Measurements from ENCODE around the gene MOAP1.
A peak's percentile ranks its signal among the peaks of the same experiment; 100 is the strongest.
"Not testable (repeated sequence)": the region's sequence is repeated elsewhere in the genome, so short reads cannot be mapped to it uniquely, and the experiment has no call there.

The MOAP1 gene

GRCh38 chr14:93184391-93185348, at the start of gene MOAP1, which contains the start of gene LYSET:
Gene MOAP1 (minus strand): TSS chr14:93184897. CDS start chr14:93184242, 655 bp downstream.
Gene LYSET (plus strand): TSS chr14:93185317. CDS start chr14:93185406, 89 bp downstream.
- H3K4me2 ChIP-seq (ENCODE audit: insufficient read depth, low read length): peak within 1 kb of the TSS; percentile 83
- peak; percentile 91 for DNase-seq
- TF ChIP-seq CTCF (IDR thresholded peaks at IDR 0.05; ENCODE audit: borderline replicate concordance, extremely low read depth, low read length, poor library complexity, severe bottlenecking): peak; percentile 47
- TF ChIP-seq EZH2 (IDR thresholded peaks at IDR 0.05; ENCODE audit: borderline replicate concordance, low read depth, low read length, severe bottlenecking): no peak
- peak within 1 kb of the TSS; percentile 96 for H3K27ac ChIP-seq (ENCODE audit: low read length)
- peaks cover 41% of the 10 kb centered on the region for H3K36me3 ChIP-seq (ENCODE audit: insufficient read depth, low read length)
- peak within 1 kb of the TSS; percentile 85 to 99 for H3K4me3 ChIP-seq (ENCODE audit: low read depth in 1 of 2, low read length in 2 of 2)
- no peaks in the 10 kb centered on the region for H3K9me3 ChIP-seq (ENCODE audit: insufficient read depth, low read length, severe bottlenecking)
- ATAC-seq (ENCODE audit: insufficient read depth, low read depth): peak; percentile 85
- peaks cover 32% of the 10 kb centered on the region for H4K20me1 ChIP-seq (ENCODE audit: insufficient read depth, low read length)
- peak within 1 kb of the TSS; percentile 99 for H3K9ac ChIP-seq (ENCODE audit: low read depth, low read length)
- peaks cover 25% of the 10 kb centered on the region for H3K4me1 ChIP-seq (ENCODE audit: insufficient read depth, low read length)
- peaks cover 50% of the 10 kb centered on the region for H3K79me2 ChIP-seq (ENCODE audit: insufficient read depth, low read length)
- peak within 1 kb of the TSS; percentile 95 for H2AFZ ChIP-seq (ENCODE audit: low read depth, low read length)
- H3K27me3 ChIP-seq (ENCODE audit: insufficient read depth, low read length, poor library complexity): no peaks in the 10 kb centered on the region

GRCh38 chr14:93233078-93233477, 48.4 kb upstream of the MOAP1 start:
- not testable (repeated sequence) for H3K4me2 ChIP-seq (ENCODE audit: insufficient read depth, low read length); H3K27ac ChIP-seq (ENCODE audit: low read length); DNase-seq; H4K20me1 ChIP-seq (ENCODE audit: insufficient read depth, low read length); H3K4me1 ChIP-seq (ENCODE audit: insufficient read depth, low read length); H3K4me3 ChIP-seq (ENCODE audit: low read depth in 1 of 2, low read length in 2 of 2); H3K27me3 ChIP-seq (ENCODE audit: insufficient read depth, low read length, poor library complexity); H2AFZ ChIP-seq (ENCODE audit: low read depth, low read length); H3K9me3 ChIP-seq (ENCODE audit: insufficient read depth, low read length, severe bottlenecking); H3K79me2 ChIP-seq (ENCODE audit: insufficient read depth, low read length); ATAC-seq (ENCODE audit: insufficient read depth, low read depth); H3K9ac ChIP-seq (ENCODE audit: low read depth, low read length)
- peaks cover 10% of the 10 kb centered on the region for H3K36me3 ChIP-seq (ENCODE audit: insufficient read depth, low read length)

GRCh38 chr14:93232159-93232558, 47.5 kb upstream of the MOAP1 start:
- H3K27ac ChIP-seq (ENCODE audit: low read length): no peak overlapping the region
- DNase-seq (no peak), ATAC-seq (ENCODE audit: insufficient read depth, low read depth) (peak; percentile 25; the same call in 1 of the 3 replicates)

More at GRCh38 chr14:93232159-93232558, 47.5 kb upstream of the MOAP1 start:
- Histone ChIP-seq H3K9me3 (ENCODE audit: insufficient read depth, low read length, severe bottlenecking) (no peaks in the 10 kb centered on the region), H4K20me1 (ENCODE audit: insufficient read depth, low read length) (peaks cover 12% of the 10 kb centered on the region), H3K4me3 (ENCODE audit: low read depth in 1 of 2, low read length in 2 of 2) (no peak overlapping the region), H2AFZ (ENCODE audit: low read depth, low read length) (no peak overlapping the region), H3K9ac (ENCODE audit: low read depth, low read length) (no peak overlapping the region), H3K27me3 (ENCODE audit: insufficient read depth, low read length, poor library complexity) (no peaks in the 10 kb centered on the region), H3K36me3 (ENCODE audit: insufficient read depth, low read length) (peaks cover 20% of the 10 kb centered on the region), H3K4me1 (ENCODE audit: insufficient read depth, low read length) (no peaks in the 10 kb centered on the region), H3K79me2 (ENCODE audit: insufficient read depth, low read length) (no peaks in the 10 kb centered on the region), H3K4me2 (ENCODE audit: insufficient read depth, low read length) (no peak overlapping the region)
- TF ChIP-seq CTCF (IDR thresholded peaks at IDR 0.05; ENCODE audit: borderline replicate concordance, extremely low read depth, low read length, poor library complexity, severe bottlenecking) (no peak), EZH2 (IDR thresholded peaks at IDR 0.05; ENCODE audit: borderline replicate concordance, low read depth, low read length, severe bottlenecking) (no peak)

All from DND-41 (cell line).